WTC11 (cell line): ENCODE results near the gene BMX. TPM values are rescaled to one million over a fixed set of nuclear protein-coding genes. Genes with fewer than 3 reads are reported as not detected.

Experiments
- ATAC-seq: fragments of 200-7000 bp; cut with Tn5 transposase; 2 replicates; pipeline ENCODE4 v1.10.0; 2021; ENCODE audit warnings: mild to moderate bottlenecking, moderate library complexity
- CTCF ChIA-PET: fragments of 300-600 bp; sonication (Branson Sonifier 250); formaldehyde crosslinking; loops from one replicate; lab custom pipeline; 2021; ENCODE audit warnings: antibody characterized with exemption; lab: Charles Lee
- POLR2A ChIA-PET: fragments of 350-600 bp; sonication (Branson Sonifier 250); formaldehyde crosslinking; loops from one replicate; lab custom pipeline; 2021; ENCODE audit warnings: antibody characterized with exemption; lab: Charles Lee
- DNase-seq: peaks from one replicate; pipeline ENCODE4 v3.0.0; 2021; ENCODE audit warnings: low spot score
- H3K27ac Mint-ChIP-seq: 2 replicates; pipeline ENCODE4 v1.8.0; 2021; ENCODE audit warnings: mixed read lengths
- H3K27me3 Mint-ChIP-seq: 2 replicates; pipeline ENCODE4 v1.8.0; 2021; ENCODE audit warnings: low read depth, mild to moderate bottlenecking, moderate library complexity, mixed read lengths
- H3K36me3 Mint-ChIP-seq: 2 replicates; pipeline ENCODE4 v1.8.0; 2021; ENCODE audit warnings: mixed read lengths
- H3K4me1 Mint-ChIP-seq: 2 replicates; pipeline ENCODE4 v1.8.0; 2022; ENCODE audit warnings: mixed read lengths
- H3K4me3 Mint-ChIP-seq: 2 replicates; pipeline ENCODE4 v1.8.0; 2021; ENCODE audit warnings: mild to moderate bottlenecking, moderate library complexity, mixed read lengths
- H3K9me3 Mint-ChIP-seq: 2 replicates; pipeline ENCODE4 v1.8.0; 2021; ENCODE audit warnings: mixed read lengths
- CREM ChIP-seq: sonication (generic); formaldehyde crosslinking; IDR thresholded peaks from 2 replicates; pipeline ENCODE4 v1.8.1; 2022; ENCODE audit warnings: mild to moderate bottlenecking, missing genetic modification reagents, moderate library complexity
- ELF4 ChIP-seq: sonication (generic); formaldehyde crosslinking; IDR thresholded peaks from 2 replicates; pipeline ENCODE4 v1.8.1; 2022; ENCODE audit warnings: low read depth, mild to moderate bottlenecking, moderate library complexity, missing genetic modification reagents
- EMX1 ChIP-seq: fragments of 250-450 bp; sonication (Bioruptor Pico); IDR thresholded peaks from 2 replicates; pipeline ENCODE4 v1.8.0; 2021; ENCODE audit warnings: mild to moderate bottlenecking
- ESRRA ChIP-seq: sonication (generic); formaldehyde crosslinking; IDR thresholded peaks from 2 replicates; pipeline ENCODE4 v1.8.1; 2022; ENCODE audit warnings: mild to moderate bottlenecking, missing genetic modification reagents, borderline replicate concordance
- ETV6 ChIP-seq: sonication (generic); formaldehyde crosslinking; IDR thresholded peaks from 2 replicates; pipeline ENCODE4 v1.8.1; 2022; ENCODE audit warnings: mild to moderate bottlenecking, missing genetic modification reagents
- FOXK1 ChIP-seq: sonication (generic); formaldehyde crosslinking; IDR thresholded peaks from 2 replicates; pipeline ENCODE4 v1.8.0; 2022; ENCODE audit warnings: mild to moderate bottlenecking, moderate library complexity, missing genetic modification reagents
- GABPB1 ChIP-seq: sonication (generic); formaldehyde crosslinking; IDR thresholded peaks from 2 replicates; pipeline ENCODE4 v1.8.1; 2023; ENCODE audit warnings: mild to moderate bottlenecking, missing genetic modification reagents
- GRHL2 ChIP-seq: fragments of 250-450 bp; sonication (Bioruptor Pico); IDR thresholded peaks from 2 replicates; pipeline ENCODE4 v1.8.0; 2022; ENCODE audit warnings: mild to moderate bottlenecking, moderate library complexity; ENCODE audit not compliant: insufficient replicate concordance, severe bottlenecking
- HMGXB4 ChIP-seq: sonication (generic); formaldehyde crosslinking; IDR thresholded peaks from 2 replicates; pipeline ENCODE4 v1.8.1; 2023; ENCODE audit warnings: mild to moderate bottlenecking, moderate library complexity, missing genetic modification reagents
- KAT7 ChIP-seq: sonication (generic); formaldehyde crosslinking; IDR thresholded peaks from 2 replicates; pipeline ENCODE4 v1.8.1; 2023; ENCODE audit warnings: missing genetic modification reagents, mild to moderate bottlenecking, borderline replicate concordance
- MAX ChIP-seq: sonication (generic); formaldehyde crosslinking; IDR thresholded peaks from 2 replicates; pipeline ENCODE4 v1.8.0; 2022; ENCODE audit warnings: mild to moderate bottlenecking, missing genetic modification reagents
- MXD4 ChIP-seq: fragments of 250-450 bp; sonication (Bioruptor Pico); IDR thresholded peaks from 2 replicates; pipeline ENCODE4 v1.8.0; 2021; ENCODE audit warnings: mild to moderate bottlenecking, moderate library complexity, borderline replicate concordance
- NFE2L1 ChIP-seq: sonication (generic); formaldehyde crosslinking; IDR thresholded peaks from 2 replicates; pipeline ENCODE4 v1.8.1; 2023; ENCODE audit warnings: missing genetic modification reagents
- NFYB ChIP-seq: sonication (generic); formaldehyde crosslinking; conservative IDR thresholded peaks from 2 replicates; pipeline ENCODE4 v1.8.0; 2022; ENCODE audit warnings: low read depth, missing genetic modification reagents
- NR1H2 ChIP-seq: sonication (generic); formaldehyde crosslinking; IDR thresholded peaks from 2 replicates; pipeline ENCODE4 v1.9.0; 2021; ENCODE audit warnings: mild to moderate bottlenecking, moderate library complexity, missing genetic modification reagents
- PRDM15 ChIP-seq: sonication (generic); formaldehyde crosslinking; IDR thresholded peaks from 2 replicates; pipeline ENCODE4 v1.8.0; 2022; ENCODE audit warnings: missing genetic modification reagents
- SMAD4 ChIP-seq: sonication (generic); formaldehyde crosslinking; IDR thresholded peaks from 2 replicates; pipeline ENCODE4 v1.8.0; 2022; ENCODE audit warnings: mild to moderate bottlenecking, missing genetic modification reagents
- TCF7 ChIP-seq: sonication (generic); formaldehyde crosslinking; IDR thresholded peaks from 2 replicates; pipeline ENCODE4 v1.8.0; 2022; ENCODE audit warnings: mild to moderate bottlenecking, low read depth, missing genetic modification reagents, moderate library complexity
- USF2 ChIP-seq: sonication (generic); formaldehyde crosslinking; IDR thresholded peaks from 2 replicates; pipeline ENCODE4 v1.8.1; 2023; ENCODE audit warnings: mild to moderate bottlenecking, missing genetic modification reagents, moderate library complexity
- ZBTB21 ChIP-seq: sonication (generic); formaldehyde crosslinking; IDR thresholded peaks from 2 replicates; pipeline ENCODE4 v1.8.1; 2023; ENCODE audit warnings: mild to moderate bottlenecking, missing genetic modification reagents, borderline replicate concordance
- ZNF232 ChIP-seq: sonication (generic); formaldehyde crosslinking; IDR thresholded peaks from 2 replicates; pipeline ENCODE4 v1.8.0; 2022; ENCODE audit warnings: mild to moderate bottlenecking, missing genetic modification reagents
- ZNF396 ChIP-seq: fragments of 250-450 bp; sonication (Bioruptor Pico); IDR thresholded peaks from 2 replicates; pipeline ENCODE4 v1.8.0; 2021; ENCODE audit warnings: mild to moderate bottlenecking, moderate library complexity, borderline replicate concordance
- ZNF423 ChIP-seq: fragments of 250-450 bp; sonication (Bioruptor Pico); IDR thresholded peaks from 2 replicates; pipeline ENCODE4 v2.1.2; 2022; ENCODE audit warnings: mild to moderate bottlenecking, moderate library complexity
- ZNF532 ChIP-seq: fragments of 250-450 bp; sonication (Bioruptor Pico); IDR thresholded peaks from 2 replicates; pipeline ENCODE4 v1.9.0; 2021; ENCODE audit warnings: mild to moderate bottlenecking, borderline replicate concordance
- total RNA-seq: library from RNA; stranded (reverse); gene quantifications from 3 replicates; pipeline ENCODE4 v1.2.3, GENCODE V29; 2021

BMX gene
- total RNA-seq, 1 experiment from 2014 or later: not detected

- TF ChIP-seq PRDM15 (CRISPR knock-in tag): no peak
These were observed 22.5 kb downstream of the BMX start (continued) for GRCh38 chrX:15523088-15523487.

- no peaks in the 10 kb centered on the region for H3K4me1 Mint-ChIP-seq
These were observed 23.8 kb downstream of the BMX start for GRCh38 chrX:15524417-15524816.

GRCh38 chrX:15525664-15526416 lies 25.2 kb downstream of the BMX start:
- POLR2A ChIA-PET: no interaction called here
- CTCF ChIA-PET: no interaction called here
- no peak for ATAC-seq
- Mint-ChIP-seq H3K4me1 (no peaks in the 10 kb centered on the region), H3K27me3 (no peaks in the 10 kb centered on the region), H3K4me3 (no peak overlapping the region), H3K9me3 (no peaks in the 10 kb centered on the region), H3K36me3 (no peaks in the 10 kb centered on the region), H3K27ac (no peak overlapping the region)
- TF ChIP-seq ZBTB21 (CRISPR knock-in tag) (no peak), NFE2L1 (CRISPR knock-in tag) (no peak), EMX1 (CRISPR knock-in tag) (no peak), FOXK1 (CRISPR knock-in tag) (no peak), ETV6 (CRISPR knock-in tag) (no peak), MAX (CRISPR knock-in tag) (no peak), ZNF232 (no peak), MXD4 (no peak), NR1H2 (CRISPR knock-in tag) (no peak), ZNF423 (no peak), ELF4 (CRISPR knock-in tag) (no peak), TCF7 (CRISPR knock-in tag) (no peak), NFYB (CRISPR knock-in tag) (no peak), ZNF532 (CRISPR knock-in tag) (no peak), HMGXB4 (no peak), SMAD4 (CRISPR knock-in tag) (no peak), KAT7 (no peak), GABPB1 (CRISPR knock-in tag) (no peak), ESRRA (CRISPR knock-in tag) (no peak)
- no peak for DNase-seq

More at GRCh38 chrX:15524417-15524816, 23.8 kb downstream of the BMX start:
- H3K4me3 Mint-ChIP-seq: no peak overlapping the region
- no peak for TF ChIP-seq ELF4 (CRISPR knock-in tag)
- no peak for TF ChIP-seq USF2
- TF ChIP-seq ZNF396 (CRISPR knock-in tag): no peak
- TF ChIP-seq CREM (CRISPR knock-in tag): no peak
- no peak for TF ChIP-seq GRHL2 (CRISPR knock-in tag)
- TF ChIP-seq, all 79 proteins: peak for 0
- no peaks in the 10 kb centered on the region for H3K36me3 Mint-ChIP-seq
- no peak overlapping the region for H3K27ac Mint-ChIP-seq
- ATAC-seq (no peak), DNase-seq (no peak)
- CTCF ChIA-PET: no interaction called here
- no peaks in the 10 kb centered on the region for H3K9me3 Mint-ChIP-seq
- POLR2A ChIA-PET: no interaction called here
- H3K27me3 Mint-ChIP-seq: no peaks in the 10 kb centered on the region
